ENCODE results near the gene CDHR1.
"Not testable (repeated sequence)": the region's sequence is repeated elsewhere in the genome, so short reads cannot be mapped to it uniquely, and the experiment has no call there.

CDHR1 gene

GRCh38 chr10:84164442-84164841 lies 29.9 kb upstream of the CDHR1 start:
- no peak for TF ChIP-seq CTCF (IDR thresholded peaks at IDR 0.05; ENCODE audit: control insufficient read depth, extremely low read depth, insufficient read depth)
- no peak overlapping the region for H3K4me3 ChIP-seq (ENCODE audit: low read depth, low read length)
- DNase-seq (ENCODE audit: low read depth), result no peak

DNA sequence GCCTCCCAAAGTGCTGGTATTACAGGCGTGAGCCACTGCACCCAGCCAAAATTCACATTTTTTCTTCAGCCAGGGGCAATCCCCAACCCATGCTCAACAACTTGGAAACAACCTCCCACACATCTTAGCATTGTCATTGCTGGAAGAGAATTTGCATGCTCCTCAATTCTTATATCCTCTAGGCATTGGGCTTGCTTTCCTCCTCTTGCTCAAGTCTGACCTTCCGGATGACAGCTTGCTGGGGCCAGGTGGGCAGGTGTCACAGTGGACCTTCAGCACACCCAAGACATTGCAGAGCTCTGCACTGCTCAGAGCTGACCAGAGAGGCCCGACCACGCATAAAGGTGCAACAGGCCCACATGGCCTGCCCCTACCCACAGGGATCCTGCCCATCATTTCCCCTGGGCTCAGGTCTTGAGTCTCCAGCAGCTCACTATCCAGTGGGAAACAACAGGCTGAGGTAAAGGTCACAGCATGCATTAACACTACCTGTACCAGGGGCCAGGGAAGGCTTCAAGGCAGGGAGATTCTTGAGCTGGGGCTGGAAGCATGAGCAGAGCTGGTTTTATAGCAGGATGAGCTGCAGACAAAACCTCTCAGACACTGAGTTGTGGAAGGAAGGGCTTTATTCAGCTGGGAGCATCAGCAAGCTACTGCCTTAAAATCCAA lies 27.6 kb upstream of the CDHR1 start:
- no peak for DNase-seq (ENCODE audit: low read depth)
- no peak overlapping the region for H3K4me3 ChIP-seq (ENCODE audit: low read depth, low read length)
- no peak for TF ChIP-seq CTCF (IDR thresholded peaks at IDR 0.05; ENCODE audit: control insufficient read depth, extremely low read depth, insufficient read depth)

DNA sequence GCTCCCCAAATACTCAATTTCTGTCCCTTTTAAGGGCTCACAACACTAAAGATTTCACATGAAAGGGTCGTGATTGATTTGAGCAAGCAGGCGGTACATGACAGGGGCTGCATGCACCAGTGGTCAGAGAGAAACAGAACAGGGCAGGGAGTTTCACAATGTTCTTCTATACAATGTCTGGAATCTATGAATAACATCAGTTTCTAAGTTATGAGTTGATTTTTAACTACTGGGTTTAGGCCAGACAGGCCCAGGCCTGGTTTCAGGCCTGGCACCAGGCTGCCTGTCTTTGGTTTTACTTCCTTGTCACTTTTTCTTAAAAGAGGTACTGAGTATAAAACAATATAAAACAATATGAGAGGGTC lies 27.1 kb upstream of the CDHR1 start:
- DNase-seq (ENCODE audit: low read depth); H3K4me3 ChIP-seq (ENCODE audit: low read depth, low read length): not testable (repeated sequence)

DNA sequence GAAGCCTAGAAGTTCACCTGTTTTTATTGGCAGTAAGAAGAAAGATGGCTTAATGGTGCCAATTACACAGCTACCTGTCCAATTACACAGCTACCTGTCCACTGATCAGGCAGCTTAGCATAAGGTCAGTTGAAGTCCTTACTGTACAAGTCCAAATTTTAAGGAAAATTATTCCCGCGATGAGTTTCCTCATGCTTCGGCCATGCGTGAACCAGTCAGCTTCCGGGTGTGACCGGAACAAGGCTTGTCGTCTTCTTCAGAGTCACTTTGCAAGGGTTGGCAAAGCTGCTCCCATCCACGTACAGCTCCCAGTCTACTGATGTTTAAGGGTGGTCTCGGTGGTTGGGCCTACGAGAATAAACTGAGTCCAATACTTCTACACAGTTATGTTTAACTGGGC lies 26.0 kb upstream of the CDHR1 start:
- DNase-seq (ENCODE audit: low read depth); H3K4me3 ChIP-seq (ENCODE audit: low read depth, low read length): not testable (repeated sequence)

DNA sequence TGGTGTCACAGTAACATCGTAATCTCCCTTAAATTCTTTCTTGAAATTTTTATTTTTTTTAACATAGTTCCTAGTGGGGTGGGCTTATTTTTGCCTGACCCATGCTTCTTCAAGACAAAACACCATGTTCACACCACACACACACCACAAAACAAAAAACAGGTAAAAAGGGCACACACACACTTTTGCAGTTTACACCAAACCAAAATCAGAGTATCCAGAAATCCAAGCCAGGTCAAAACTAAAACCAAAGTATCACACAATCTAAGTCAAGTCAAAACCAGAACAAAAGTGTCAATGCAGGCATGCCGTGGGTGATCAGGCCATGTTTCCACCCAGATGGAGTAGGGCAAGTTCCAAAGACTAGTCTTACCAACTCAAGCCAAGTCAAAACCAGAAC lies 23.1 kb upstream of the CDHR1 start:
- not testable (repeated sequence) for DNase-seq (ENCODE audit: low read depth); H3K4me3 ChIP-seq (ENCODE audit: low read depth, low read length)

DNA sequence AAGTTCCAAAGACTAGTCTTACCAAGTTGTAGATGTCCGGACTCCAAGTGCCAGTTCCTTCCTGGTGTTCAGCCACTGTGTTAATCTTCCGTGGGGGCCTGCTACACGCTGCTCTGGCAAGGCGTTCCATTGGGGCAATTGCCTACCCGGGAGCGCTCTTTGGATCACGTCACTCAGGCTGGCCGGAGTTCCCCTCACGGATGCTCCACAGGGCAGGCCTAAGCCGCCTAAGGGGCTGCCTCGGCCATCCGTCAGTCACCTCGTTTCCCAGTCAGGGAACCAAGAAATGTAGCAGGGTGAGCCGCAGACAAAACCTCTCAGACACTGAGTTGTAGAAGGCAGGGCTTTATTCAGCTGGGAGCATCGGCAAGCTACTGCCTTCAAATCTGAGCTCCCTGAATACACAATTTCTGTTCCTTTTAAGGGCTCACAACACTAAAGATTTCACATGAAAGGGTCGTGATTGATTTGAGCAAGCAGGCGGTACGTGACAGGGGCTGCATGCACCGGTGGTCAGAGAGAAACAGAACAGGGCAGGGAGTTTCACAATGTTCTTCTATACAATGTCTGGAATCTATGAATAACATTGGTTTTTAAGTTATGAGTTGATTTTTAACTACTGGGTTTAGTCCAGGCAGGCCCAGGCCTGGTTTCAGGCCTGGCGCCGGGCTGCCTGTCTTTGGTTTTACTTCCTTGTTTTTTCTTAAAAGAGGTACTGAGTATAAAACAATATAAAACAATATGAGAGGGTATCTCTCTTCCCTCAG lies 22.5 kb upstream of the CDHR1 start:
- H3K4me3 ChIP-seq (ENCODE audit: low read depth, low read length); DNase-seq (ENCODE audit: low read depth): not testable (repeated sequence)

DNA sequence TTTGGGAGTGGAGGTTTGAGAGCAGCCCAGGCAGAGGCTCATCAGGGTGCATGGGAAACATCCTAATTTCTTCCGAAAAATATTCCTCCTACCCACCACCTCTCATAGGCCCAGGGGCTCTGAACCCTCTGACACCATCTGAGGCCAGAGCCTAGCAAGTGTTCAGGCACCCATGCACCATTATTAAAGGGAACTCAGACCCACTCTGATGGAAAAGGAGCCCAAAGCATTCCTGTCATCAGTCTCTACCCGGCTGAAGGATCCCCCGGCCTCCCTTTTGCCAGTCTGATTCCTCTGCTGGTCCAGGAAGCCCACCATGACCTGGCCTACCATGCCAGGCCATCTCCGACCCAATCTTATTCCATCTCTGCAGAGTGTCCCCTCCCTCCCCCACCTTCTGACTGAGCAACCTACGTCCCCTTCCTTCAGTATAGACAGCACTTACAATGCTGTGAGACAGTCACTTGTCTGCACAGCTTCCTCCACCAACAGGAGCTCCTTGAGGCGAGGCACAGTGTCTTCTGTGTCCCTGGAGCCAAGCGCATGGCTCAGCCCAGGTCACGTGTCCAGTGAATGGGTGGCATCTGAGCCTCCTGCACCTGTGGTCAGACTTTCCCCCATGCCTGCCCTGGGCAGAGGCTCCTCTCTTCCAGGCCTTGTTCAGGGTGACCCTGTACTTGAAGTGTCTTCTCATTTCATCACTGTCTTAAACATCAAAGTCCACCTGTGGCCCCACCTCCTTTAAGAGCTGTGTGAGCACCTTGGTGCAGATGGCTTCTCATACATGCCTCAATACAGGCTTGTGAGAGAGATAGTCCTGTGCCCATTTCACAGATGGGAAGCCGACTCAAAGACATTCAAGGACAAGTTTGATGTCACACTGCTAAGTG lies 21.6 kb upstream of the CDHR1 start:
- TF ChIP-seq CTCF (IDR thresholded peaks at IDR 0.05; ENCODE audit: control insufficient read depth, extremely low read depth, insufficient read depth), result no peak
- no peak overlapping the region for H3K4me3 ChIP-seq (ENCODE audit: low read depth, low read length)
- DNase-seq (ENCODE audit: low read depth), result no peak

GRCh38 chr10:84173501-84173929 lies 20.8 kb upstream of the CDHR1 start, which contains the start of gene GPR15LG:
Gene GPR15LG (plus strand): TSS chr10:84173801. CDS start chr10:84173852, 51 bp downstream.
- H3K4me3 ChIP-seq (ENCODE audit: low read depth, low read length), result no peak within 1 kb of the TSS
- TF ChIP-seq CTCF (IDR thresholded peaks at IDR 0.05; ENCODE audit: control insufficient read depth, extremely low read depth, insufficient read depth), result no peak
- DNase-seq (ENCODE audit: low read depth), result no peak

Measured in LNCaP clone FGC (cell line).